Measurements from ENCODE around the gene RFX4.
A peak's percentile ranks its signal among the peaks of the same experiment; 100 is the strongest.
"Not testable (repeated sequence)": the region's sequence is repeated elsewhere in the genome, so short reads cannot be mapped to it uniquely, and the experiment has no call there.

Gene RFX4

DNA sequence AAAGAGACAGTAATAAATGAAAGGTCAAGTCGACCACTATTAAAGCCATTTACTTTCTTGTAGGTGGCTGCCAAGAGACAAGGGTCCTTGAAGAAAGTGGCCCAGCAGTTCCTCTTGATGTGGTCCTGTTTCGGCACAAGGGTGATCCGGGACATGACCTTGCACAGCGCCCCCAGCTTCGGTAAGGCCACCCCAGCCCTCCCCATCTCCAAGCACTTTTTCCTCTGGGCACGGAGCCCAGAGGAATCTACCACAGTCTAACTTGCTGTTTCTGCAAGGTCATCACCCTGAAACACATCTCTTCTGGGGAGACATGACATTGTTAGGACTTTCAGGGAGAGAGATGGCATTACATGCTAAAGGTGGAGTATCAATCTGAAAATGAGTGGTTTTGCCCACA is 137.9 kb downstream of the RFX4 start:
- Mint-ChIP-seq H3K36me3 (no peaks in the 10 kb centered on the region), H3K9me3 (no peaks in the 10 kb centered on the region)

DNA sequence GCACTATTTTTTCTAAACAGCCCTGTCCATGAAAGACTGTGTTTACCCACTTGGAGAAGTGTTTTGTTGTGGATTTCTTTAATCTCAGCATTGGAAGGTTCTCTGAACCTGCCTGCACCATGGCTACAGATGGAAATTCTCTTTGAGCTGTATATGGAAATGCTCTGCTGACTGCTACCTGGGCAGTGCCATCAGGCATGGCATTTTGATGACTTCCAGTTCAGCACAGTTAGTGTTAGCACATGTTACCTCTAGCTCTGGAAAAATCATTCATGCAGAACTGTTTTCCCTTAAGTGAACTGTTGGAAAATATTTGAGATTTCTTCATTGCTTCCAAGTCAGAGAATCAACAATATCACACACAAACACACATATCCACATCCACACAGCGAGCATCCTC is 139.1 kb downstream of the RFX4 start:
- no peak overlapping the region for H3K4me3 Mint-ChIP-seq
- H3K9me3 Mint-ChIP-seq = no peaks in the 10 kb centered on the region
- no peaks in the 10 kb centered on the region for H3K36me3 Mint-ChIP-seq
- no peaks in the 10 kb centered on the region for H3K27me3 Mint-ChIP-seq
- no peak overlapping the region for H3K27ac Mint-ChIP-seq
- no peaks in the 10 kb centered on the region for H3K4me1 Mint-ChIP-seq

More for the DNA sequence above, 137.9 kb downstream of the RFX4 start:
- H3K27ac Mint-ChIP-seq = no peak overlapping the region
- H3K4me3 Mint-ChIP-seq = no peak overlapping the region
- no peaks in the 10 kb centered on the region for H3K27me3 Mint-ChIP-seq
- H3K4me1 Mint-ChIP-seq = no peaks in the 10 kb centered on the region

DNA sequence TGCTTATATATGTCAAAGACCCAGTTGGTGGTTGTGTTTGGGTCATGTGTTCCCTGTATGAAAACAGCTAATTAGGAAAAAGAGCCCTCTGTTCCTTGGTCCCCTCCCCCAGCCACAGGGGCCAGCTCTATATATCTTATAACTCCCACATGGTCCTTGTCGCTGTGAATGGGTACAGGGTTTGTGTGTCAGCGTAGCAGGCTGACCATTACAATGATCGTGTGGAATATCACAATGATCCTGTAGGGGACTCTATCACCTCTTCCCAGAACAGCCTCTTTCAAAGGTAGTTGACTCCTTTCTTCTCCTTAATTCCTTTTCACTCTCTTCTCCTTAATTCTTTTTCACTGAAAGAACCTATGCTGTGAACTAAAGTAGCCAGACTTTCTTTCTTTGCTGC is 140.0 kb downstream of the RFX4 start:
- no peaks in the 10 kb centered on the region for H3K4me1 Mint-ChIP-seq
- no peaks in the 10 kb centered on the region for H3K9me3 Mint-ChIP-seq
- no peaks in the 10 kb centered on the region for H3K36me3 Mint-ChIP-seq
- H3K27ac Mint-ChIP-seq = no peak overlapping the region
- H3K4me3 Mint-ChIP-seq = no peak overlapping the region
- no peaks in the 10 kb centered on the region for H3K27me3 Mint-ChIP-seq

DNA sequence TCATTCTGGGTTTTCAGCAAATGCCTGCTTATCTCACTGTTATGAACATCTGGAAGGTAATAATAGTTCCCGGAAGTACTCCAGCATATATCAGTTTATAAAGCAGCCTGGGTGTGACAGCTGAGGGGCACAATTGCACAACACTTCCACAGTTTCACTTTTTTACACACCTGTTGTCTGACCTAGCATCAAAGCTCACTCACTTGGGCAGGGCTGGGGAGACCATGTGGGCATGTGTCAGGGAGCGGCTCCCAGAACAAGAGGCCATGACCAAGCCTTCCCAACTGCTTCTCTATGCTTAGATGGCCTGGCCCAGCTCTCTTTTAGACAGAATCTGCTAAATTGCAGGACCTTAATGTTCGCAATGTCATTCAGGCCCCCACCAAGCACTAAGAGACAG is 140.6 kb downstream of the RFX4 start:
- Mint-ChIP-seq H3K4me3 (no peak overlapping the region), H3K9me3 (no peaks in the 10 kb centered on the region), H3K4me1 (no peaks in the 10 kb centered on the region), H3K27ac (no peak overlapping the region), H3K27me3 (no peaks in the 10 kb centered on the region), H3K36me3 (no peaks in the 10 kb centered on the region)

GRCh38 chr12:106724116-106724515 is 141.3 kb downstream of the RFX4 start:
- H3K27ac Mint-ChIP-seq = no peak overlapping the region
- no peaks in the 10 kb centered on the region for H3K9me3 Mint-ChIP-seq
- no peaks in the 10 kb centered on the region for H3K4me1 Mint-ChIP-seq
- no peaks in the 10 kb centered on the region for H3K27me3 Mint-ChIP-seq
- H3K4me3 Mint-ChIP-seq = no peak overlapping the region
- H3K36me3 Mint-ChIP-seq = no peaks in the 10 kb centered on the region

DNA sequence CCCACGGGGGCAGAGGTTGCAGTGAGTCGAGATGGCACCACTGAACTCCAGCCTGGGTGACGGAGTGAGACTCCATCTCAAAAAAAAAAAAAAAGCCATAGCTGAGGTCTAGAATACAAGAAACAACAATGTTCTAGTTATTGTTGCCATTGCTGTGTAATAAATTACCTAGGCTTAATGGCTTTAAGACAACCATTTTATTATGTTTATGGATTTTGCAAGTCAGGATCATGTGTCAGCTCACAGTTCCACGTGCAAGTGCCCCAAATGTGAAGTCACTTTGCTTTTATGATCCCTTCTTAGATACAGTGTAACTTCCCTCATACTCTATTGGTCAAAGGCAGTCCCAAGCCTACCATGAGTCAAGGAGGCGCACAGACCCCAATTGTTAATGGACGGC is 142.1 kb downstream of the RFX4 start:
- H3K27me3 Mint-ChIP-seq = no peaks in the 10 kb centered on the region
- H3K4me3 Mint-ChIP-seq = no peak overlapping the region

GRCh38 chr12:106726603-106727202 is 143.9 kb downstream of the RFX4 start:
- H3K27me3 Mint-ChIP-seq, H3K9me3 Mint-ChIP-seq, H3K4me1 Mint-ChIP-seq, H3K4me3 Mint-ChIP-seq, H3K27ac Mint-ChIP-seq, H3K36me3 Mint-ChIP-seq: not testable (repeated sequence)

More for the DNA sequence above, 142.1 kb downstream of the RFX4 start:
- no peaks in the 10 kb centered on the region for H3K9me3 Mint-ChIP-seq
- no peaks in the 10 kb centered on the region for H3K36me3 Mint-ChIP-seq
- H3K4me1 Mint-ChIP-seq = no peaks in the 10 kb centered on the region
- H3K27ac Mint-ChIP-seq = no peak overlapping the region

GRCh38 chr12:106729611-106730010 is 146.8 kb downstream of the RFX4 start:
- Mint-ChIP-seq H3K27me3 (no peaks in the 10 kb centered on the region), H3K9me3 (no peaks in the 10 kb centered on the region), H3K4me1 (no peaks in the 10 kb centered on the region), H3K27ac (no peak overlapping the region), H3K4me3 (no peak overlapping the region), H3K36me3 (no peaks in the 10 kb centered on the region)

DNA sequence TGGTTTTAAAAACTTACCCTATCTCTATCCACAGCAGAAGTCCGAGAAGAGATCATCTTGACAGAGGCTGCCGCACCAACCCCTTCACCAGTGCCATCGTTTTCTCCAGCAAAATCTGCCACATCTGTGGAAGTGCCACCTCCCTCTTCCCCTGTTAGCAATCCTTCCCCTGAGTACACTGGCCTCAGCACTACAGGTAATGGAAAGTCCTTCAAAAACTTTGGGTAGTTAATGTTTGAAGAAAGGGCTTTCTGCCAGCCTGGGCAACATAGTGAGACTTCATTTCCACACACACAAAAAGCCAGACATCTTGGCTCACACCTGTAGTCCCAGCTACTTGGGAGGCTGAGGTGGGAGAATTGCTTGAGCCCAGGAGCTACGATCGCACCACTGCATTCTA is 150.1 kb downstream of the RFX4 start:
- Mint-ChIP-seq H3K36me3 (no peaks in the 10 kb centered on the region), H3K27ac (no peak overlapping the region), H3K9me3 (no peaks in the 10 kb centered on the region), H3K4me3 (no peak overlapping the region), H3K4me1 (no peaks in the 10 kb centered on the region), H3K27me3 (no peaks in the 10 kb centered on the region)

- no peaks in the 10 kb centered on the region for H3K4me1 Mint-ChIP-seq
- no peaks in the 10 kb centered on the region for H3K9me3 Mint-ChIP-seq
- no peak overlapping the region for H3K27ac Mint-ChIP-seq
- H3K36me3 Mint-ChIP-seq = no peaks in the 10 kb centered on the region
- H3K4me3 Mint-ChIP-seq = no peak overlapping the region
- H3K27me3 Mint-ChIP-seq = no peaks in the 10 kb centered on the region
Measured at GRCh38 chr12:106733660-106734059, 150.9 kb downstream of the RFX4 start.

DNA sequence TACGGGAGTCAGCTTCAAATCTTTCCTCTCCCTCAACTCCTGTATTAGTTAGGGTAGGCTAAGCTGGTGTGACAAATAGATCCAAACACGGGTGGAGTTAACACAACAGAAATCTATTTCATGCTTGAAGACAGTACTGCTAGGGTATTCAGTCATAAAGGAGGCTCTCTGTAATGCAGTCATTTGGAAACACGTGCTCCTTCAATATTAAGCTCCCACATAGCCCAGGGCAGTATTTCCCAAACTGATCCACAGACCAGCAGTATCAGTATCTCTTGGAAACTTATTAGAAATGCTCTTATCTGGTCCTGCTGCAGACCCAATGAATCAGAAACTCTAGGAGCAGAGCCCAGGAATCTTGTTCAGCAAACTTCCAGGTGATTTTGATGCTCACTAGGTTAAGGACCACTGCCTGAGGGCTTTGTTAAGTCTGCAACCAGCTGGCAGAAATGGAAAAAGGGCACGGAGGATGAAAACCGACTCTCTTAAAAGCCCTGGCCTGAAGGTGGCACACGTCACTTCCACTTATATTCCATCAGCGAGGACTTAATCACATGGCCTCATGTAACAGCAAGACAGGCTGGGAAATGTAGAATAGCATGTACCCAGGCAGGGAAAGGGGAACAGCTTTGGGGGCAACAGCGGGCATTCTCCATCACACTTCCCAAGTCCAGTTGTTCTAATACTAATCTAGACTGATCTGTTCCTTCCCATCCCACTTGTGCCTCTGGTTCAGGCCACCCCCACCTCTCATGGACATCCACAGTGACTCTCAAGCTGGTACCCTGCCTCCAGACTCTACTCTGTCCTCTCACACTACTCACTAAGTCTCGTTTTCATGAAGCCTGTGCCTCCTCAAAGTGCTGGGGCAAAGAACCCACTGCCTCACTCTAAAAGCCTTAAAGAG is 153.5 kb downstream of the RFX4 start:
- H3K9me3 Mint-ChIP-seq = no peaks in the 10 kb centered on the region
- no peak overlapping the region for H3K4me3 Mint-ChIP-seq
- peaks cover 3% of the 10 kb centered on the region for H3K27me3 Mint-ChIP-seq
- peaks cover 1% of the 10 kb centered on the region for H3K36me3 Mint-ChIP-seq
- H3K27ac Mint-ChIP-seq = no peak overlapping the region
- H3K4me1 Mint-ChIP-seq = no peaks in the 10 kb centered on the region

DNA sequence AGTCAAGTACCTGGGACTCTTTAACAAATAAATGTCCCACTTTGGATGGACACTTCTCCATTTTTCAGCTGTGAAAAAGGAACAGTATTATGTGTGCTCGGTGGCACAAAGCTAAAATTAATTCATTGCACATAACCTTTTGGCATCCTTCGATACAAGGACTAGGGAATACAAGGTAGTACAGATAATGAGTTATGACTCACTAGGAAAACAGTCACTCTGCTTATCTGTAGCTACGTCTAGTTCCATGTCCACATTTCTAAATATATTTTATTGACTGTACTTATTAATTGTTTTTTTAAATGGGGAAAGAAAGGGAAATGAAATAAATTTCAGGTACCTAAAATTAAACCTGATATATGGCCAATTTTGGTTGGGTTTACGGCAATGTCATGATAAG is 156.5 kb downstream of the RFX4 start:
- Mint-ChIP-seq H3K4me3 (no peak overlapping the region), H3K9me3 (no peaks in the 10 kb centered on the region), H3K27me3 (peaks cover 4% of the 10 kb centered on the region), H3K27ac (no peak overlapping the region), H3K36me3 (peaks cover 1% of the 10 kb centered on the region), H3K4me1 (no peaks in the 10 kb centered on the region)

DNA sequence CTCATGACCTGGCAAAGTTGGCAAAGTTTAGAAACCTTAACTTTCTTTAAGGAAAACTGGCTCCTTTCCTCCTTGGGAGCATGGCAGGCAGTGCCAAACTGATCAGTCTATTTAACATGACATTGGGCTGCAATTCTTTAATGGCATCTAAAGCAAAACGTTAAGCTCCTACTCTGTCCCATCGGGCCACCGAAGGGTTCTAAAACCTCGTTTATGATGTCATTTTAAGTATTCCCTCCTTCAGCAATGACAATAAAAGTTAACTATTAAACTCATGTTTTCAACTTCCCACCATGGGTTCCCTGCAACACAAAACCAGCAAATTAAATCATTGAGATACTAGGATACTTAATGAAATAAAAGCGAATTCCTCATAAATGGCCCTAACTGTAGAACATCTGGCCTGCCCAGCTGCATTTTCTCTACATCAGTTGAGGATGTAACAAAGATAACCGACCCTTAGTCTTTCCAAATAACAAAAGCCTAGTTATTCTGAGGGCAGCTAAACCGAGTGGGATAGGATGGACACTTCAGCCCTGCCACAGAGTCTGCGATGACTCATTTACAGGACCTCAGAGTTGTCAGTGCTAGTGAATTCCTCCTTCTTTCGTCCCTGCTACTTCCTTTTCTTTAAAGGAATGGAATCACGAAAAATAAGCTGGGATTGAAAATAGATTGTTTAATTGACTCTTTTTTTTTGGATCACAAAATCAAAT is 157.2 kb downstream of the RFX4 start:
- peaks cover 4% of the 10 kb centered on the region for H3K27me3 Mint-ChIP-seq

GRCh38 chr12:106740818-106741217 is 158.0 kb downstream of the RFX4 start:
- Mint-ChIP-seq H3K27ac (peak overlapping the region; percentile 36), H3K4me3 (no peak overlapping the region), H3K9me3 (no peaks in the 10 kb centered on the region), H3K36me3 (peaks cover 1% of the 10 kb centered on the region), H3K4me1 (no peaks in the 10 kb centered on the region), H3K27me3 (peaks cover 4% of the 10 kb centered on the region)

More for the DNA sequence above, 157.2 kb downstream of the RFX4 start:
- Mint-ChIP-seq H3K27ac (no peak overlapping the region), H3K4me3 (no peak overlapping the region), H3K36me3 (peaks cover 1% of the 10 kb centered on the region), H3K9me3 (no peaks in the 10 kb centered on the region), H3K4me1 (no peaks in the 10 kb centered on the region)

- peaks cover 1% of the 10 kb centered on the region for H3K36me3 Mint-ChIP-seq
- H3K9me3 Mint-ChIP-seq = no peaks in the 10 kb centered on the region
- no peak overlapping the region for H3K4me3 Mint-ChIP-seq
- no peaks in the 10 kb centered on the region for H3K4me1 Mint-ChIP-seq
- H3K27me3 Mint-ChIP-seq = peaks cover 4% of the 10 kb centered on the region
- H3K27ac Mint-ChIP-seq = no peak overlapping the region
Measured at GRCh38 chr12:106741247-106741646, 158.4 kb downstream of the RFX4 start.

Data from activated naive CD4-positive, alpha-beta T cell treated with anti-CD3 and anti-CD28 coated beads, Interleukin-2, amount 50 U/mL, for 24 hours (primary cell).